PC-3 (cell line): ENCODE data around the gene MOK. TPM values are rescaled to one million over a fixed set of nuclear protein-coding genes. Genes with fewer than 3 reads are reported as not detected.
A peak's percentile ranks its signal among the peaks of the same experiment; 100 is the strongest.

Experiments
- ATAC-seq: fragments of 200-7000 bp; cut with Tn5 transposase; 2 replicates; pipeline ENCODE4 v1.9.1; 2020; ENCODE audit warnings: mild to moderate bottlenecking, moderate library complexity
- BruUV-seq: library from RNA; stranded (reverse); fragments of 400-500 nt; replicated peaks from 2 replicates; lab custom pipeline; 2021; lab: Mats Ljungman, UMichigan
- CTCF ChIA-PET: fragments of 300-600 bp; sonication (Branson Sonifier 250); formaldehyde crosslinking; loops from one replicate; lab custom pipeline; 2022; ENCODE audit warnings: antibody characterized with exemption; lab: Charles Lee
- POLR2A ChIA-PET: fragments of 300-600 bp; sonication (Branson Sonifier 250); formaldehyde crosslinking; loops from one replicate; lab custom pipeline; 2022; ENCODE audit warnings: antibody characterized with exemption; ENCODE audit not compliant: unreplicated experiment; lab: Charles Lee
- DNase-seq: peaks from one replicate; pipeline ENCODE4 v3.0.0-alpha.2; 2015
- H2AFZ ChIP-seq: fragments of 300-600 bp; sonication (generic); 2 replicates; pipeline ENCODE4 v1.6.0; 2016; ENCODE audit warnings: antibody characterized with exemption, low read length
- H3F3A ChIP-seq: fragments of 300-600 bp; sonication (generic); one replicate; pipeline ENCODE4 v1.6.0; 2017; ENCODE audit warnings: antibody characterized with exemption, low read length, control low read depth, mild to moderate bottlenecking; ENCODE audit not compliant: unreplicated experiment
- H3K27ac ChIP-seq: fragments of 300-600 bp; sonication (generic); 2 replicates; pipeline ENCODE4 v1.5.1; 2016; ENCODE audit warnings: mild to moderate bottlenecking, low read length
- H3K27me3 ChIP-seq: fragments of 300-600 bp; sonication (generic); 2 replicates; pipeline ENCODE4 v1.6.1; 2016; ENCODE audit warnings: low read length, mixed read lengths
- H3K36me3 ChIP-seq: fragments of 300-600 bp; sonication (generic); 2 replicates; pipeline ENCODE4 v1.6.1; 2016; ENCODE audit warnings: low read depth, mixed run types, low read length, mixed read lengths
- H3K4me1 ChIP-seq: fragments of 300-600 bp; sonication (generic); 2 replicates; pipeline ENCODE4 v1.5.1; 2016; ENCODE audit warnings: low read length; ENCODE audit not compliant: insufficient read depth
- H3K4me2 ChIP-seq: fragments of 300-600 bp; sonication (generic); 2 replicates; pipeline ENCODE4 v1.6.0; 2016; ENCODE audit warnings: low read length
- H3K4me3 ChIP-seq: fragments of 300-600 bp; sonication (generic); 2 replicates; pipeline ENCODE4 v1.5.1; 2016; ENCODE audit warnings: mild to moderate bottlenecking, low read length, mixed read lengths
- H3K79me2 ChIP-seq: fragments of 300-600 bp; sonication (generic); 2 replicates; pipeline ENCODE4 v1.6.1; 2017; ENCODE audit warnings: low read length, mixed read lengths
- H3K9ac ChIP-seq: fragments of 300-600 bp; sonication (generic); 2 replicates; pipeline ENCODE4 v1.6.0; 2016; ENCODE audit warnings: mild to moderate bottlenecking, low read length
- H3K9me2 ChIP-seq: fragments of 300-600 bp; sonication (generic); replicated peaks from 2 replicates; pipeline ENCODE4 v1.6.1; 2016; ENCODE audit warnings: mixed run types, low read length, mixed read lengths
- H3K9me3 ChIP-seq: fragments of 300-600 bp; sonication (generic); 2 replicates; pipeline ENCODE4 v1.6.1; 2016; ENCODE audit warnings: low read length, mixed read lengths
- H4K20me1 ChIP-seq: fragments of 300-600 bp; sonication (generic); 2 replicates; pipeline ENCODE4 v1.6.1; 2016; ENCODE audit warnings: low read length, mixed read lengths
- CTCF ChIP-seq: fragments of 300-600 bp; sonication (generic); conservative IDR thresholded peaks from 2 replicates; pipeline ENCODE4 v1.5.1; 2017; ENCODE audit warnings: antibody characterized with exemption, low read depth, mild to moderate bottlenecking, low read length
- EZH2 ChIP-seq: fragments of 300-600 bp; sonication (generic); IDR thresholded peaks from one replicate; pipeline ENCODE4 v1.6.1; 2017; ENCODE audit warnings: antibody characterized with exemption, mild to moderate bottlenecking, low read length; ENCODE audit not compliant: unreplicated experiment
- EZH2phosphoT487 ChIP-seq: fragments of 300-600 bp; sonication (generic); IDR thresholded peaks from 2 replicates; pipeline ENCODE4 v1.6.1; 2018; ENCODE audit warnings: mild to moderate bottlenecking, antibody characterized with exemption, low read length, borderline replicate concordance
- intact Hi-C: fragments of 100-400 bp; cut with micrococcal nuclease; formaldehyde crosslinking; loops from 2 replicates; pipeline ENCODE4 v1.9.0; 2023
- total RNA-seq: library from RNA; depleted of rRNA; stranded (reverse); fragments of >200 nt; gene quantifications from 2 replicates; pipeline ENCODE4 v1.2.3, GENCODE V29; 2014

The MOK gene
- total RNA-seq, 1 experiment from 2014 or later: 108 TPM

GRCh38 chr14:102217399-102217798 lies 87.6 kb downstream of the MOK start:
- no peaks in the 10 kb centered on the region for H3K9me3 ChIP-seq
- intact Hi-C loops: no loop called here
- peaks cover 11% of the 10 kb centered on the region for H3F3A ChIP-seq
- peaks cover 53% of the 10 kb centered on the region for H3K79me2 ChIP-seq
- ChIA-PET POLR2A (no interaction called here), CTCF (no interaction called here)
- no peak overlapping the region for H3K4me2 ChIP-seq
- TF ChIP-seq EZH2phosphoT487 (no peak), CTCF (no peak), EZH2 (no peak)
- BruUV-seq: no TSS peak
- H2AFZ ChIP-seq: no peak overlapping the region
- ATAC-seq (no peak), DNase-seq (no peak)
- 0 out of 2 replicates have a peak, but pooled peaks cover 4% of the 10 kb centered on the region for H3K36me3 ChIP-seq
- no peak overlapping the region for H3K27ac ChIP-seq
- no peak overlapping the region for H3K4me3 ChIP-seq
- peaks cover 48% of the 10 kb centered on the region for H3K4me1 ChIP-seq
- no peaks in the 10 kb centered on the region for H3K9me2 ChIP-seq
- H3K27me3 ChIP-seq: no peaks in the 10 kb centered on the region
- H4K20me1 ChIP-seq: no peaks in the 10 kb centered on the region
- H3K9ac ChIP-seq: no peak overlapping the region

GRCh38 chr14:102215576-102216250 lies 89.3 kb downstream of the MOK start:
- BruUV-seq: no TSS peak
- Histone ChIP-seq H4K20me1 (no peaks in the 10 kb centered on the region), H3K36me3 (0 out of 2 replicates have a peak, but pooled peaks cover 4% of the 10 kb centered on the region), H3K27me3 (no peaks in the 10 kb centered on the region), H3F3A (peaks cover 5% of the 10 kb centered on the region), H3K9me2 (no peaks in the 10 kb centered on the region), H3K4me3 (peak overlapping the region; percentile 36; the same call in 1 of the 2 replicates), H2AFZ (0 out of 2 replicates have a peak overlapping the region, but pooled peaks have one; percentile 9), H3K4me2 (peak overlapping the region; percentile 66), H3K9me3 (no peaks in the 10 kb centered on the region), H3K79me2 (peaks cover 53% of the 10 kb centered on the region), H3K27ac (peak overlapping the region; percentile 78), H3K4me1 (peaks cover 37% of the 10 kb centered on the region), H3K9ac (peak overlapping the region; percentile 44)
- DNase-seq: peak; percentile 61
- no peak for TF ChIP-seq CTCF
- TF ChIP-seq EZH2: no peak
- no peak for TF ChIP-seq EZH2phosphoT487
- ChIA-PET POLR2A (no interaction called here), CTCF (interaction anchor here (0.5 to 1.4 kb wide), 2 partner anchors 59 to 98 kb away, joined by 3 to 9 read pairs; no protein-coding TSS in a partner anchor)
- peak; percentile 60 for ATAC-seq
- intact Hi-C loops: no loop called here

GRCh38 chr14:102215071-102215470 lies 89.9 kb downstream of the MOK start:
- Histone ChIP-seq H3F3A (peaks cover 5% of the 10 kb centered on the region), H2AFZ (peak overlapping the region; percentile 9; the same call in 1 of the 2 replicates), H3K27me3 (no peaks in the 10 kb centered on the region), H3K27ac (peak overlapping the region; percentile 78), H3K9me2 (no peaks in the 10 kb centered on the region), H3K4me1 (peaks cover 31% of the 10 kb centered on the region), H3K9ac (peak overlapping the region; percentile 46), H3K4me3 (peak overlapping the region; percentile 36; the same call in 1 of the 2 replicates), H4K20me1 (no peaks in the 10 kb centered on the region), H3K9me3 (no peaks in the 10 kb centered on the region), H3K79me2 (peaks cover 54% of the 10 kb centered on the region), H3K4me2 (peak overlapping the region; percentile 66), H3K36me3 (0 out of 2 replicates have a peak, but pooled peaks cover 4% of the 10 kb centered on the region)
- intact Hi-C loops: no loop called here
- no TSS peak for BruUV-seq
- CTCF ChIA-PET: interaction anchor here (0.5 to 1.4 kb wide), 4 partner anchors 60 to 1950 kb away, joined by 3 to 9 read pairs (median 4); no protein-coding TSS in a partner anchor
- DNase-seq (peak; percentile 82), ATAC-seq (peak; percentile 89)
- POLR2A ChIA-PET: interaction anchor here (0.5 to 0.7 kb wide), 3 partner anchors 100 to 259 kb away, joined by 3 to 6 read pairs (median 5); no protein-coding TSS in a partner anchor
- no peak for TF ChIP-seq CTCF
- TF ChIP-seq EZH2phosphoT487: no peak
- TF ChIP-seq EZH2: no peak
